ENCODE results near the gene KRTAP5-8.
"Not testable (repeated sequence)": the region's sequence is repeated elsewhere in the genome, so short reads cannot be mapped to it uniquely, and the experiment has no call there.

Gene KRTAP5-8

DNA sequence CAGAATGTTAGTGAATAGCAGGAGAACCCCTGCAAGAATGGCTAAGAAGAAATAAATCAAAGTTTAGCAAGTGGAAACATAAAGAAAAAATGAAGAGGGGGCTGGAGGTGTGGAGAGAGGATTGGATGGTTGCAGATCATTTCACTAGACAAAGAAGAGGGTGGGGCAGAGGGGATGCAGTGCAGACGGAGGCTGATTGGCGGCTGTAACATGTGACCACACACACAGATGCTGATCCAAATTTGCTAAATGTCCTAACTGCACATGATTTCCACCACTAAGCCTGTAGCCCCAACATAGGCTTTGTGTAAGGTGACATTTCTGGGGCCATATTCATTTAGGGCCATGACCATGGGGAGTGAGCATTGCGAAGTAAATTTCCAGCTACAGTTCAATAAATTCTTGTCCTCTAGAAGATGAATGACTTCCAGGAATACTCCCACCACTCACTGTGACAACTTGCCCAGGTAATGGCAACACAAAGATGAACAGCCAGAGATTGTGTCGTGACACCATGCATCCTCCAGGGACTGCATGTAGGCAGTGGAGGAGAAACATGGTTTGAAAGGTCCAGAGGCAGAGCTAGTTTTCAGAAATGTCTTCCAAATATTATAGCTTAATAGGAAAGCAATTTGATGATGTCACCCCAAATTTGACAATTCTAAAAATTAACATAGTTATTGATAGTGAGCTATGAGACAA lies 38.0 kb downstream of the KRTAP5-8 start:
- no peak for DNase-seq

DNA sequence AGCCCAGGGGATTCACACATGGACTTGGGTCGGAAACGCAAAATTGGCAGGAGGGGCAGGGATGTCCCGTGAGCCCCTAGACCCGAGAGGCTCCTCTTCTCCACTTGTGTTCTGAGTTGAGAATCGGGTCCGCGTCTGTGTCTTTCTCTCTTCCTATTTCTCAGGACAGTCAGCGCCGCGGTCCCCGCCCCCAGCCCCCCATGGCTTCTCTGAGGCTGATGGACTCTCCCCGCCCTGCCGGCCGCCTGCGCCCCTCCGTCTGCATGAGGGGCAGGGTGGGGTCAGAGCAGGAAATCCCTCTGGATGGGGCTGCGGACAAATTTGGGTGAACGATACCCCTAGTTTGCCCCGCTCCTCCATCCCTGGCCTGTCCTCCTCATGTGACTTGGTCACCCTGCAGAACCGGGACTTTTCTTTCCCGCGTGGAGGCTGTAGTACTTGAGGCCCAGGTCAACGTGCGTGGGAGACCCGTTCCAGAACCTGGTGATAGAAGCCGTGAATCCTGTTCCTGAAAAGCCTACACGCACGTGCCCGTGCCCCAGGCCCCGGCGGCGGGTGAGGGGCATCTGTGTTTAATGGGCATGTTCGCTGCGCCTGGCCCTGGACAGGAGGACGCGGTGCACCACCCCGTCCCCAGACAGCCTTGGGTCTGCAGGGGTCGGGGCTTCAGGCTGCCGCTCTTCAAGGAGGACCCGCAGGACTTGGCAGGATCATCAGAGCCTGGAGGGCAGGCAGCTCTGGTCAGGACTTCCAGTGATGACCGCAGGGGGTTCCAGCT lies 39.1 kb downstream of the KRTAP5-8 start:
- DNase-seq: not testable (repeated sequence)

DNA sequence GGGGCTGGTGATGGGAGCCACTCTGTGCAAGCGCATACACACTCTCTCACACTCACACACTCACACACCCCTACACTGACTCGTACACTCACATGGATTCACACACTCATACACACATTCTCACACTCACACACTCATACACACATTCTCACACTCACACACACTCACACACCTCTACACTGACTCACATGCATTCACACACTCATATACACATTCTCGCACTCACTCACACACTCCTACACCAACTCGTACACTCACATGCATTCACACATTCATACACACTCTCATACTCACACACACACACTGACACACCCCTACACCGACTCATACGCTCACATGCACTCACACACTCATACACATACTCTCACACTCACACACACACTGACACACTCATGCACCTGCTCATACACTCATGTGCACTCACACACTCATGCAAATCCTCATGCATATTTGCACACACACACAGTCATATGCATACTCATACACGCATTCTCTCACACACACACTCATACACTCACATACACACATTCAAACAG lies 39.7 kb downstream of the KRTAP5-8 start:
- DNase-seq: no peak

DNA sequence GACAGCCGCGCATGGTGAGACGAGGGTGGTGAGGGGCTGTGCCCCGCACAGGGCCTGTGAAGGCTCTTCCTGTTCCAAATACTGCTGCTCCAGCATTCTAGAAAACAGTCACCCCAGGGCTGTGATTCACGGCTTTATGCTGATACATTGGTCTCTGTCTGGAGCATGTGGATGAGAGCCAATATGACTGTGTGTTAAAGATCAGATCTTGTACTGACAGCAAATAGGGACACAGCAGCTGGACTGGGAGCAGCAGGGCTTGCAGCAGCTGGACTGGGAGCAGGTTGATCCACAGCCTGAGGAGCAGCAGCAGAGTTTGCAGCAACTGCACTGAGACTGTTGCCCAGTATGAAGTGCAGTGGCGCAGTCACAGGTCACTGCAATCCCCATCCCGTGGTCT lies 41.7 kb downstream of the KRTAP5-8 start:
- not testable (repeated sequence) for DNase-seq

DNA sequence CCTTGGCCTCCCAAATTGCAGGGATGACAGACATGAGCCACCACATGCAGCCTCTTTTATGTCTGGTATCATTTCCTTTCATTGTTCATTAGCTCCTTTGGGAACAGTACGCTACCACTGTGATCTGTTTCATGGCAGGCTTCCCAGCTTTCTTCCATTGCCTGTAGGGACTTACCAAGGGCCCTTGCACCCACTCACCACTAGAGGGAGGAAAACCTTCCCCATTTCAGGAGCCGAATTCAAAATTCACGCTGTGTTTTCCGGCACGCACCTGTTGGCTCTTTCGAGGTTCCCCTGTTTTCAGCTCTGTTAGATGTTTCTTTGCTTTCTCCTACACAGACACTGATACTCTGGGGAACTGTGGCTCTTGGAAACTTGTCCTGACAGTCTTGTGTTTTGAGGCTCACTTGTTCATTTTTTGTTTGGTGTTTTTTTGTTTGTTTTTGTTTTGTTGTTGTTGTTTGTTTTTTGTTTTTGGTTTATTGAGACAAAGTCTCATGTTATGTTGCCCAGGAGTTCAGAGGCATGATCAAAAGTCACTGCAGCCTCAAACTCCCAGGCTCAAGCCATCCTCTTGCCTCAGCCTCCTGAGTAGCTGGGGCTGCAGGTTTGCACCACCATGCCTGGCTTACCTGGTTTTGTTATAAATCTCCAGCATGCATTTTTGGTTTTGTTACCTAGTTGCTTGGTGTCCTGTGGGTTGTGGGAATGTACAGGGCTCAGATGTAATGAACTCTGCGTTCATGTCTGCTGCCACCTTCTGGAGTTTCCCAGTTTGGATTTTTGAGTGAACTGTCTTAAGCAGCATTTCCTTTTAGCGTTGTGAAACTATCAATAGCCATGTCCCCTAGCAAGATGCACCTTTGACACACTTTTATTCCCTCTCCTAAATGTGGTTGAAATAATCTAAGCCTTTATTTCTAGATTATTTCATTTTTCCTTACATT lies 42.5 kb downstream of the KRTAP5-8 start:
- no peak for DNase-seq

DNA sequence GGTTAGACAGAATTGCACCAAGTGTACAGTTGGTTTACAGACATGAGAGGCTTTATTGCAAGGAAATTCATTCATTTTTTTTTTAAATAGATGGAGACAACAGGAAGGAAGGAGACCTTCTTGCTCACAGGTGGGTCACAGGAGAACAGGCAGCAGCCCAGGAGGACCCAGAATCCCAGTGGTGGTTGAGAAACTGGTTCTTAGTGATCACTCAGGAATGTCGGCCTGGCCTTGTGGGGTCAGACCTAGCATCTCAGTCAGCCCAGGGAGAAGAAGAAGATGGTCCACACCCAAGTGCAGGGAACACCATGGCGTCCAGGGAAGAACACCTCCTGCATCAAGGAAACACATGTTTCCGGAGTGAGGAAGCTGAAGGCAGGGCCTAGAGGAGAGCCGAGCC lies 44.0 kb downstream of the KRTAP5-8 start:
- no peak for DNase-seq

DNA sequence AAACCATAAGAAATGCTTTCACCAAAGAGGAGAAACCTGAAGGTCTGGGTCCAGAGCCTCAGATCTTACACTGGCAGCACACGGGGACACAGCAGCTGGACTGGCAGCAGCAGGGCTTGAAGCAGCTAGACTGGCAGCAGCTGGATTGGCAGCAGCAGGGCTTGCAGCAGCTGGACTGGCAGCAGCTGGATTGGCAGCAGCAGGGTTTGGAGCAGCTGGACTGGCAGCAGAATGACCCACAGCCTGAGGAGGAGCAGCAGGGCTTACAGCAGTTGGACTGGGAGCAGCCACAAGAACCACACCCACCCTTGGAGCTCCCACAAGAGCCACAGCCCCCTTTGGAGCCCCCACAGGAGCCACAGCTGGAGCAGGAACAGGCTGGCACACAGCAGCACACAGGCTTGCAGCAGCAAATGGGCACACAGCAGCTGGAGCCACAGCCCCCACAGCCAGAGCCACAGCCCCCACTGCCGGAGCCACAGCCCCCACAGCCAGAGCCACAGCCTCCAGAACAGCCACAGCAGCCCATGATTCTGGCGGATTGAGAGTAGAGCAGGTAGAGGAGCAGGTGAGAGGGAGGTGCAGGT lies 44.6 kb downstream of the KRTAP5-8 start, which contains the start of gene KRTAP5-11:
TSS of gene KRTAP5-11 (minus strand) at position 567 of the 587 bp plus-strand sequence. CDS start at position 529, 38 bp downstream.
- DNase-seq: no peak

DNA sequence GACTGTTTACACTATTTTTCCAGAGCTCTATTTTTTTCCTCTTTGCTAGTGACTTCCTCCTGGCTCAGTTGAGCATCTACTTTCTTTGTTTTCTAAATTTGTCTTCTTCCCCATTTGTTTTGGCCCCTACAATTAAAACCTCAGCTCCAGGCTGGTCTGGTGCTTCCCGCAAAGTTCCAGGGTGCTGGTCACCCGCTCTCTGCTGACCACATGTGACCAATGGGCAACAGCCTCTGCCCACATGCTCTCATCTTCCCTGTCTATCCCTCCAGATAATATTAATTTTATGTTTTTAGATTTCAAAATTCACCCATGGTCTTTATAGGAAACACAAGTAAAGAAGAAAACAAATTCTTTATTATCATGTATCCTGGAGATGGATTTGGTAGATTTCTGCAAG lies 45.1 kb downstream of the KRTAP5-8 start:
- DNase-seq: not testable (repeated sequence)

DNA sequence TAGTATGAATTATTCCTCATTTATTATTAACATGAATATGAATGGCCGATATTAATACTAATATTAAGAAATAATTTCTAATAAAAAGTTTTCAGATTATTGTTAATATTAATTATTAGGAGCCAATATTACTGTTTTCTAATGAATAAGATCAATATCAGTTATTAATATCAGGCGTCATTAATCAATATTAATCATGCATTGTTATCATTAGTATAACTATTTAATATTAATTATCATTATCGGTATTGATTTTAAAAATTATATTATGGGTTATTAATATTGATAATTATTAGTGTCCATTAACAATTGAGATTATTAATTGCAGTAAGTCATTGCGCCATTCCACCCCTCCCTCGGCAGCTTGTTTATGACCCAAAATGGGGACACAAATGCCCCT lies 47.8 kb downstream of the KRTAP5-8 start:
- not testable (repeated sequence) for DNase-seq

DNA sequence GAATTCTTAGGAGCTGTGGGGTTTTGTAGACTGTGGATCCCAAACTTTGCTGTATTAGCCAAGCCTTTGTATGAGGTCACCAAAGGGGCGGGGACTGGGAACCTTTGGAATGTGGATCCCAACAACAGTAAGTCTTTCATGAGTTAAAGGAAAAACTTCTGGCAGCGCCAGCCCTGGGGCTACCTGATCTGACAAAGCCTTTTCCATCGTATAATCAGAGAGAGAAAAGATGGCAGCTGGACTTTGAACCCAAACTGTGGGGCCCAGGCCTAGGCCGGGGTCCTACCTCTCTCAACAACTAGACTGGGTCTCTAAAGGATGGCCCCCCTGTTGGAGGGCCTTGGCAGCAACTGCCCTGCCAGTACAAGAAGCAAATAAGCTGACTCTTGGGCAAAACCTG lies 50.5 kb downstream of the KRTAP5-8 start:
- not testable (repeated sequence) for DNase-seq
